GDM1 (cell line): ENCODE results near the gene PRODH2.
"Not testable (repeated sequence)": the region's sequence is repeated elsewhere in the genome, so short reads cannot be mapped to it uniquely, and the experiment has no call there.

Source experiments
- DNase-seq: peaks from one replicate; lab custom pipeline; 2025; lab: John Stamatoyannopoulos, UW

PRODH2 gene

DNA sequence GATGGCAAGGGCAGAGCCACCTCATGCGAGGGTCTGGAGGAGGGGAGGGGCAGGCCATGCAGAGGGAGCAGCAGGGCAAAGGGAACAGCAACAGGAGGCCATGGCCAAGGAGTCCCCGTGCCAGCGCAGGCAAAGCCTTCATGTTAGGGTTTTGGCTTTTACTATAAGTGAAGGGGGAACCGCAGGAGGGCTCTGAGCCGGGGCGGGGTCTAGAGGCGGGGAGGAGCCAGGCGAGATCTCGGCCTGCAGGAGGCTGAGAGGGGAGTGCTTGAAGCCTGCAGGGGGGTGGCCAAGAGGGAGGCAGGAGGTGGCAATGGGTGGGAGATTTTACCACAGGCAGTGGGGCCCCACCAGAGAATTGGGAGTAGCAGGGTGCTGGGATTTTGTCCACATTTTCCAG, 31.0 kb downstream of the PRODH2 start:
- no peak for DNase-seq

DNA sequence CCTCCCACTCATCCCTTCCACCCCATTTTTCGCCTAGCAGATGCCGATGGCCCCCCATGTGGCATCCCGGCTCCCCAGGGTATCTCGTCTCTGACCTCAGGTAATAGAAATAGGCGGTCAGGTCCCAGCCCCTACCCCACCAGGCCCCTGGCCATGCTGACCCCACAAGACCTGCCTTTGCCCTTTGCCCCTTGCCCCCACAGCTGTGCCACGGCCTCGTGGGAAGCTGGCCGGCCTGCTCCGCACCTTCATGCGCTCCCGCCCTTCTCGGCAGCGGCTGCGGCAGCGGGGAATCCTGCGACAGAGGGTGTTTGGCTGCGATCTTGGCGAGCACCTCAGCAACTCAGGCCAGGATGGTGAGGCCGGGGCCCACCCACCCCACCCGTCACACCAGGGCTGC, 31.9 kb downstream of the PRODH2 start:
- DNase-seq = no peak

DNA sequence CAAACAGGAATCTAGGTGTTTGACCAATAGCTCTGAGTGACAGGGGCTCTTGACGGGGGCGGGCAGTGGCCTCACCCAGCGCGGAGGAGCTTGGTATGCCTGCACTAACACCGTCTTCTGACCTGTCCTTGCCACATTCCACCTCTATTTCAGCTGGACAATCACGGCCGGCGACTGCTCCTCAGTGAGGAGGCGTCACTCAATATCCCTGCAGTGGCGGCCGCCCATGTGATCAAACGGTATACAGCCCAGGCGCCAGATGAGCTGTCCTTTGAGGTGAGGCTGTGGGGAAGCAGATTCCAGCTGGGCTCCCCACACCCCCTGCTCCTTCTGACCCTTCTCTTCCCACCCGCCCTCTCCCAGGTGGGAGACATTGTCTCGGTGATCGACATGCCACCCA, 32.6 kb downstream of the PRODH2 start:
- no peak for DNase-seq

- DNase-seq = no peak
Observed at GRCh38 chr19:35779033-35779432, 33.6 kb downstream of the PRODH2 start.

DNA sequence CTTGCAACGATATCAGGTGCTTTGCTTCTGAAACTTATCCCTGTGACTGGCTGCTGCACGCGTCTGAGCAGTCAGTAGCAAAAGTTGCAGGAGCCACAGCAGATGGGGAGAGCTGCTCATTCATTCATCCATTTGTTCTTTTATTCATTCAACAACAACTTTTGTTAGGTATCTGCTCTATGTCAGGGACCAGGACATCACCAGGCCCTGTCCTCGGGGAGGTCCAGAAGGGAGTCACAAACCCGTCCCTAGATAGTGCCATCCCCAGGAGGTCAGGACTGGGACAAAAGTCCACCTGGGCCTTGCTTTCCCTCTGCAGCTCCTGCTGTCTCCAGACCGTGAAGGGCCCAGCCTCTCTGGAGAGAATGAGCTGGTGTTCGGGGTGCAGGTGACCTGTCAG, 34.7 kb downstream of the PRODH2 start:
- no peak for DNase-seq

GRCh38 chr19:35777086-35777841, 35.4 kb downstream of the PRODH2 start:
- no peak for DNase-seq

- DNase-seq = no peak
Observed at GRCh38 chr19:35776102-35776788, 36.4 kb downstream of the PRODH2 start.

DNA sequence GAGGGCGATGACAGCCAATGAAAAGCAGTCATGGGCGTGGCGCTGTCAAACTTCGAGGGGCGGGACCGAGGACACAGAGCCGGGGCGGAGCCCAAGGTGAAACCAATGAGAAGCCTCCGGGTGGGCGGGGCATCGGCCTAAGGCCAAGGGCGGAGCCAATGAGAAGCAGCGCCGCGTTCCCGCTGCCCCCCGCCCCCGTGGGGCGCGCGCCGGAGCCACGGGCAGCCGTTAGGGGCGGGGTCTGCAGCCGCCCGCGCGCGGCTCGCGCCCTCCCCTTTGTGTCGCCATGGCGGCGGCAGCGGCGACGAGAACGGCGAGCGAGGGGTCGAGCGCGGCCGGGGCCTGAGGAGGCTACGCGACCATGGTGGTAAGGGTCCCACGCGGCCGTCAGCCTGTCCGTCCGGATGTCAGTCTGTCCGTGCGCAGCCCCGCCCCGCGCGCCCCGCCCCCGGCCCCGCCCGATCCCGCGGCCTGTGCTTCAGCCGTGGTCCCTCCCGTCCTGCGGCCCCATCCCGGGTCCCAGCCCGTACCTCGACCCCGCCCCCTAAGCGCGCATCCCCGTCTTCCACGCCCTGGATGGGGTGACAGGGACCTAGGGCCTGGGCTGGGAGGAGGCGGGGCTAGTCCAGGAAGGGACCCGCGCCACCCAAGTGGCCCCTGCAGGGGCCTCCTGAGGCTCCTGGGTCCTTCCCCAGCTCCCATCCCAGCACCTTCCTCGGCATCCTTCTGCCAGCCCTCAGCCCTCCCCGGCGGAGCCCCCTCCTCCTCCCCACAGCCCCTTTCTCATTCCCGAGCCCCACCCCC, 37.1 kb downstream of the PRODH2 start, which contains the start of gene ARHGAP33:
Gene ARHGAP33, plus strand, starts transcription at position 267 of the 804 bp plus-strand sequence. Its CDS starts 95 bp downstream, at position 362.
- DNase-seq = peak; percentile 96

GRCh38 chr19:35775046-35775297, 37.7 kb downstream of the PRODH2 start:
- DNase-seq = no peak

GRCh38 chr19:35774274-35775045, 38.2 kb downstream of the PRODH2 start:
- no peak for DNase-seq

DNA sequence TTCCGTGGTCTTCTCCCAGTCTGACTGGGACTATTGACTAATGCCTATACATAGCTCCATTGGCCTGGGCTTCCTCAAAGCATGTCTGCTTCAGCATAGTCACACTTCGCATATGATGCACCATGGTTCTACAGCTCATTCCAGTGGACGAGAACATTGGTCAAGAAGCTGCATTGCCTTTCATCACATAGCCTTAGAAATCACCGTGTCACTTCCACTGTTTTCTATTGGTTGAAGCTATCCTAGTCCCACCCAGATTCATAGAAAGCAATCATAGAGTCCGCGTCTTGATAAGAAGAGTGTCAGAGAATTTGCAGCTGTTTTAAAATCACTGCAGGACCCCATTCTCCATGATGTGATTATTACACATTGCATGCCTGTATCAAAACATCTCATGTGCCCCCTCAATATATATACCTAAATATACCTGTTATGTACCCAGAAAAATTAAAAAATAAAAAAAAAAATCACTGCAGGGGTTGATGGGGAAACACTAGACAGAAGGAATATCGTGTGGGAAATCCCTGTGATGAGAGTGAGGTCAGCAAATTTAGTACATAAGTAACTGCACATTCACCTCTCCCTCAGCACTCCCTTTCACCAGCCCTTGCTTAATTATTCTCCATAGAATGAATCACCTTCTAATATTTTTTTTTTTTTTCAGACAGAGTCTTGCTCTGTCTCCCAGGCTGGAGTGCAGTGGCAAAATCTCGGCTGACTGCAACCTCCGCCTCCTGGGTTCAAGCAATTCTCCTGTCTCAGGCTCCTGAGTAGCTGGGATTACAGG, 39.4 kb downstream of the PRODH2 start:
- DNase-seq = no peak

DNA sequence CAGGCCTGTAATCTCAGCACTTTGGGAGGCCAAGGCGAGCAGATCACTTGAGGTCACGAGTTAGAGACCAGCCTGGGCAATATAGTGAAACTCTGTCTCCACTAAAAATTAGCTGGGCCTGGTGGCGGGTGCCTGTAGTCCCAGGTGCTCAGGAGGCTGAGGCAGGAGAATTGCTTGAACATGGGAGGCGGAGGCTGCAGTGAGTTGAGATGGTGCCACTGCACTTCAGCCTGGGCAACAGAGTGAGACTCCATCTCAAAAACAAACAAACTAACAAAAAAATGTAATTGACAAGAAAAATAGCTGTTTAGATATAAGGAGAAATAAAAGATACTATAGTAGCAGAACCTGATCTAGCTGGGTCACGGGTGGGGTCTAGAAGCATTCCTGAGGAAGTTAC, 40.3 kb downstream of the PRODH2 start:
- not testable (repeated sequence) for DNase-seq

- no peak for DNase-seq
Observed at GRCh38 chr19:35768082-35768421, 44.6 kb downstream of the PRODH2 start.

DNA sequence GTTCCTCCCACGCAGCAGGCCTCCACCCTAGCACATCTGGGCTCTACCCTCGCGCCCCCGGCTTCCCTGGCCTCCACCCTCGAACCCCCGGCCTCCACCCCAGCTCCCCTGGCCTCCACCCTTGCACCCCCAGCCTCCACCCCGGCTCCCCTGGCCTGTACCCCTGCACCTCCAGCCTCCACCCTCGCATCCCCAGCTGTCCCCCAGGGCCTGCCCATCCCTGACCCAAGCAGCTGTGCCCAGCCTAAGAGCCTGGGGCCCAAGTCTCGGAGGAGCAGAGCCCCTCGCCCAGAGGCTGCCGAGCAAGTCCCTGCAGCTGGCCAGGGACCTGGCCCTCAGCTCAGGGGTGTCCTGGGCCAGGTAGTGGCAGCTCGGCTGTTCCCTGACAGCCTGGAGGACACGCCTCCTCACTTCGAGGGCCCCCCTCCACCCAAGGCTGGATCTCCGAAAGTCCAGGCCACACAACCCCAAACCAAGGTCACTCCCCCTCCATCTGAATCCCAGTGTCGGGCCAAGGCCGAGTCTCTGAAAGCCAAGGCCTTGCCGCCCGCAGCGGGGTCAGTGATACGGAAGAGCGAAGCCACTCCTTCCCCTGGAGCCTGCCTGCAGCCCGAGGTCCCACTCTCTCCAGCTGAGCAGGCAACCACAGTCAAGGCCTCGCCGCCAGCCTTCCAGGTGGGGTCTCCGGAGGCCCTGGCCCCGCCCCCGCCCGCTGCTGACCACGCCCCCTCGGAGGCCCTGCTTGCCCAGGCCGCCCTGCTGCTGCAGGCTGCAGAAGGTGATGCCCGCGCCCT, 45.2 kb downstream of the PRODH2 start:
- no peak for DNase-seq

DNA sequence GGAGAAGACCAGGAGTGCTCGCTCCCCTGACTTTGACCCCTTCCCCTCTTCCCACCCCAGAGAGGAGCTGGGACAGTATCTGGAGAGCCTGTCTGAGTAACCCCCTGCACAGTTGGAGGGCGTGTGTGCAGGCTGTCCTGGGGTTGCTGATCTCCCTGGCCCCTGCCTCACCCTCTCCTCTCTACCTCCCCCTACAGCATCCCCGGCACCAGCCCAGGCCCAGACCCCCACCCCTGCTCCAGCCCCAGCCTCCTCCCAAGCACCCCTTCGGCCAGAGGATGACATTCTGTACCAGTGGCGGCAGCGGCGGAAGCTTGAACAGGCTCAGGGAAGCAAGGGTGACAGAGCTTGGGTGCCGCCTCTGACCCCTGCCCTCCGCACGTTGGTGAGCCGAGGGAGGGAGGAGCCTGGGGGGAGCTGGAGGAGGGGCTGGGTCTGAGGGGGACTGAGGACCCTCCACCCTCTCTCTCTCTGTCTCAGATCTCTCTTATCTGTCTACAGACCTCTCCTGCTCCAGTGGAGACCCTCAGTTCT, 46.0 kb downstream of the PRODH2 start:
- no peak for DNase-seq

DNA sequence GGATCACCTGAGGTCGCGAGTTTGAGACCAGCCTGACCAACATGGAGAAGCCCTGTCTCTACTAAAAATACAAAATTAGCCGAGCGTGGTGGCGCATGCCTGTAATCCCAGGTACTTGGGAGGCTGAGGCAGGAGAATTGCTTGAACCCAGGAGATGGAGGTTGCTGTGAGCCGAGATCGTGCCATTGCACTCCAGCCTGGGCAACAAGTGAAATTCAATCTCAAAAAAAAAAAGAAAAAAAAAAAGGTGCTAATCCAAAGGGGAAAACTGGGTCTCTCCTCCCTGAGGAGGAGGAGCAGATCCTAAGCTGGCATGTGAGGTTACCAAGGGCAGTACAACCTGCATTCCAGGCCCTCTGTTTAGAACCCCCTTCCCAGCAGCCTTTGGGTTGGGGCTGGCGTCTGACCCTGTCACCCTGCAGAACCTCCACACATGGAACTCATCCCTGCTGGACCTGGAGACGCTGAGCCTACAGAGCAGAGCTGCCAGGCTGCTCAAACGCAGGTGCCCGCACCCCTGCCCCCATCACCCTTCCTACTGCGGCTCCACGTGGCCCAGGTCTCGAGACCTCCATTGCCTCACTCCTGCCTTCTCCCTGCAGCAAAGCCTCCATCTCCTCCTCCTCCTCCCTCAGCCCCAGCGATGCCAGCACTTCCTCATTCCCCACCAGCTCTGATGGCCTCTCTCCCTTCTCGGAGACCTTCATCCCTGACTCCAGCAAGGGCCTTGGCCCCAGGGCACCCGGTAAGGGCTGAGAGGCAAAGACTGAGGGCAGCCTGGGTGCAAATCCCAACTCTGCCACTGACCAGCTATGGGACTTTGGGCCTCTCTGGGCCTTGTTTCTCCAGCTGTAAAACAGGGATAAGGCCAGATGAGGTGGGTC, 48.0 kb downstream of the PRODH2 start:
- no peak for DNase-seq

- no peak for DNase-seq
Observed at GRCh38 chr19:35760711-35761349, 51.8 kb downstream of the PRODH2 start.

GRCh38 chr19:35759697-35760096, 52.9 kb downstream of the PRODH2 start:
- no peak for DNase-seq
